Endodermal cell (in vitro differentiated cells): ENCODE data around the gene GPC3. TPM values are rescaled to one million over a fixed set of nuclear protein-coding genes. Genes with fewer than 3 reads are reported as not detected.
A peak's percentile ranks its signal among the peaks of the same experiment; 100 is the strongest.

Experiments
- DNase-seq: peaks from one replicate; pipeline ENCODE4 v3.0.0-alpha.2; 2017
- H3K27ac ChIP-seq: 2 replicates; pipeline ENCODE4 v1.5.1; 2013; ENCODE audit warnings: mild to moderate bottlenecking, low read depth, low read length, moderate library complexity
- H3K27me3 ChIP-seq: 2 replicates; pipeline ENCODE4 v1.6.1; 2013; ENCODE audit warnings: mild to moderate bottlenecking, low read length, moderate library complexity; ENCODE audit not compliant: insufficient read depth, control insufficient read depth, poor library complexity, severe bottlenecking
- H3K36me3 ChIP-seq: 2 replicates; pipeline ENCODE4 v1.7.0; 2013; ENCODE audit warnings: mild to moderate bottlenecking, low read length, moderate library complexity; ENCODE audit not compliant: control insufficient read depth, insufficient read depth
- H3K4me1 ChIP-seq: one replicate; pipeline ENCODE4 v1.7.0; 2013; ENCODE audit warnings: low read length; ENCODE audit not compliant: control insufficient read depth, insufficient read depth
- H3K4me3 ChIP-seq: 2 replicates; pipeline ENCODE4 v1.5.1; 2013; ENCODE audit warnings: mild to moderate bottlenecking, low read length, moderate library complexity
- H3K9ac ChIP-seq: 2 replicates; pipeline ENCODE4 v1.6.1; 2013; ENCODE audit warnings: mild to moderate bottlenecking, low read length, moderate library complexity; ENCODE audit not compliant: poor library complexity, severe bottlenecking; ENCODE audit errors: extremely low read depth
- H3K9me3 ChIP-seq: 2 replicates; pipeline ENCODE4 v1.6.1; 2013; ENCODE audit warnings: mild to moderate bottlenecking, low read length, moderate library complexity; ENCODE audit not compliant: control insufficient read depth
- H3K27ac Mint-ChIP-seq: 2 replicates; pipeline ENCODE4 v1.8.0; 2020; ENCODE audit warnings: mixed read lengths
- H3K27me3 Mint-ChIP-seq: 2 replicates; pipeline ENCODE4 v1.8.0; 2021; ENCODE audit warnings: mild to moderate bottlenecking, mixed read lengths; ENCODE audit not compliant: insufficient read depth
- H3K36me3 Mint-ChIP-seq: 2 replicates; pipeline ENCODE4 v1.8.0; 2020; ENCODE audit warnings: low read depth, mixed read lengths
- H3K4me1 Mint-ChIP-seq: 2 replicates; pipeline ENCODE4 v1.8.0; 2020; ENCODE audit warnings: mixed read lengths
- H3K4me3 Mint-ChIP-seq: 2 replicates; pipeline ENCODE4 v1.8.0; 2020; ENCODE audit warnings: mild to moderate bottlenecking, moderate library complexity, mixed read lengths
- H3K9me3 Mint-ChIP-seq: 2 replicates; pipeline ENCODE4 v1.8.0; 2020; ENCODE audit warnings: mild to moderate bottlenecking, mixed read lengths
- WGBS, 2 experiments: methylation state at CpG; one replicate each; pipeline versions ENCODE4 v1.1.5 to v1.1.7; 2013; ENCODE audit warnings: missing lambda C conversion rate in 2 of 2, mixed read lengths in 1 of 2; ENCODE audit not compliant: insufficient coverage in 1 of 2, insufficient read length in 1 of 2; 5-methylcytosine and 5-hydroxymethylcytosine counted together
- total RNA-seq, 2 donors: library from RNA; stranded (reverse); fragmentation: NEBNext Ultra II Directional in 1 of 2; extraction: Animal tissue kit (Norgen Biotek cat#: 25700) in 1 of 2; gene quantifications; 2 replicates in 1 of 2; 3 replicates in 1 of 2; pipeline ENCODE4 v1.2.1, GENCODE V29; 2021
- TF ChIP-seq, protein P1 (sequence below): fragments of 200-600 bp; sonication (generic); conservative IDR thresholded peaks from 2 replicates; pipeline ENCODE4 v1.5.0; 2021; ENCODE audit warnings: antibody characterized with exemption, mild to moderate bottlenecking

Gene GPC3
- total RNA-seq, 2 donors from 2014 or later = 39.5 to 125 TPM

- no peaks in the 10 kb centered on the region for H3K4me1 ChIP-seq
- H3K36me3 Mint-ChIP-seq = peaks cover 10% of the 10 kb centered on the region
- peaks cover 2% of the 10 kb centered on the region for H3K9me3 Mint-ChIP-seq
- H3K9ac ChIP-seq = no peak overlapping the region
- H3K4me1 Mint-ChIP-seq = peaks cover 16% of the 10 kb centered on the region
- H3K27ac ChIP-seq = no peak overlapping the region
- no CpG with 5 or more reads among the region's 2 CpGs for WGBS, 2 experiments
- H3K4me3 Mint-ChIP-seq = no peak overlapping the region
- H3K27me3 Mint-ChIP-seq = no peaks in the 10 kb centered on the region
- no peaks in the 10 kb centered on the region for H3K9me3 ChIP-seq
- H3K27me3 ChIP-seq = no peaks in the 10 kb centered on the region
- no peak overlapping the region for H3K27ac Mint-ChIP-seq
- TF ChIP-seq, protein P1, sequence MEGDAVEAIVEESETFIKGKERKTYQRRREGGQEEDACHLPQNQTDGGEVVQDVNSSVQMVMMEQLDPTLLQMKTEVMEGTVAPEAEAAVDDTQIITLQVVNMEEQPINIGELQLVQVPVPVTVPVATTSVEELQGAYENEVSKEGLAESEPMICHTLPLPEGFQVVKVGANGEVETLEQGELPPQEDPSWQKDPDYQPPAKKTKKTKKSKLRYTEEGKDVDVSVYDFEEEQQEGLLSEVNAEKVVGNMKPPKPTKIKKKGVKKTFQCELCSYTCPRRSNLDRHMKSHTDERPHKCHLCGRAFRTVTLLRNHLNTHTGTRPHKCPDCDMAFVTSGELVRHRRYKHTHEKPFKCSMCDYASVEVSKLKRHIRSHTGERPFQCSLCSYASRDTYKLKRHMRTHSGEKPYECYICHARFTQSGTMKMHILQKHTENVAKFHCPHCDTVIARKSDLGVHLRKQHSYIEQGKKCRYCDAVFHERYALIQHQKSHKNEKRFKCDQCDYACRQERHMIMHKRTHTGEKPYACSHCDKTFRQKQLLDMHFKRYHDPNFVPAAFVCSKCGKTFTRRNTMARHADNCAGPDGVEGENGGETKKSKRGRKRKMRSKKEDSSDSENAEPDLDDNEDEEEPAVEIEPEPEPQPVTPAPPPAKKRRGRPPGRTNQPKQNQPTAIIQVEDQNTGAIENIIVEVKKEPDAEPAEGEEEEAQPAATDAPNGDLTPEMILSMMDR = no peak
- DNase-seq = no peak
- no peak overlapping the region for H3K4me3 ChIP-seq
- no peaks in the 10 kb centered on the region for H3K36me3 ChIP-seq
These were observed 145.0 kb downstream of the GPC3 start for GRCh38 chrX:133840415-133840814.

DNA sequence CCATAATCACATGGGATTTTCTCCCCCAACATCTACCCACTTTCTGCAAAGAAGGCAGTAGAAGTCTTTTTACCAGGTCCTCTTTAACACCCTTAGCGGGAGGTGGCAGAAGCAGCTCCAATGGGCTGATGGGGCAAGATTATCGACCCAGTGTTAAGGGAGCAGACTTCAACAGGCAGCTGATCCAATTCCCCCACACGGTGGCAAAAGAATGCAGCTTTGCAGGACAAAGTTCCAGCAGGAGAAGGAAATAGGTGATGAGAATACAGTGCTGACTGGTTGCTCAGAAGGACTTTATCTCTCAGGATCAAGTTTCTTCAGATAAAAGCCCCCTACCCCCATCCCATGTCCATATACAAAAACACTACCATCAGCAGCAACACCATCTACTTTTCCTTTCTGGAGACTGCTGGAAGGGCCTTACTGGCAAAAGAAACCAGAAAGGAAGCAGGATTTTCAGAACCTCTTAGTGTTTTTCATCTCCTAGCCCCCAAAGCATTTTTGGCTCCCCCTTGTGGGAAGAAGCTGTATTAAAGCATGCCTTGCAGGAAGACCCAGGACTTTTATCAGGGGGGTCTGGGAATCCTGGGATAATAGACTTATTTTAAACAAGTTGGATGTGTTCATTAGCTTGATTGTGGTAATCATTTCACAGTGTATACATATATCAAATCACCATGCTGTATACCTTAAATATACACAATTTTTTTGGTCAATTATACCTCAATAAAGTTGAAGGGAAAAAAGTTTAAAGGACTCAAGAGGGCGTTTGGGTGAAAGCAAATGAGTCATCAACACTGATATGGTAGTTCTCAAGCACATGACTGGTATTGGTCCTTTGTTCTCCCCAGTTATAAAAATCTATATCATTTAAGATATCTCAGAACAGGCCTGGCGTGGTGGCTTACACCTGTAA is 146.4 kb downstream of the GPC3 start:
- Mint-ChIP-seq H3K4me3 (no peak overlapping the region), H3K27ac (peak overlapping the region; percentile 94), H3K27me3 (no peaks in the 10 kb centered on the region), H3K36me3 (peaks cover 10% of the 10 kb centered on the region), H3K9me3 (peaks cover 2% of the 10 kb centered on the region), H3K4me1 (peaks cover 10% of the 10 kb centered on the region)
- Histone ChIP-seq H3K4me3 (no peak overlapping the region), H3K36me3 (no peaks in the 10 kb centered on the region), H3K27ac (no peak overlapping the region), H3K9ac (no peak overlapping the region), H3K4me1 (no peaks in the 10 kb centered on the region), H3K9me3 (no peaks in the 10 kb centered on the region), H3K27me3 (no peaks in the 10 kb centered on the region)
- peak; percentile 82 for DNase-seq
- whole genome bisulfite sequencing, 2 experiments = 70 to 100% methylated on average over 1 to 5 of the region's 5 CpGs
- TF ChIP-seq, protein P1 = peak; percentile 91

DNA sequence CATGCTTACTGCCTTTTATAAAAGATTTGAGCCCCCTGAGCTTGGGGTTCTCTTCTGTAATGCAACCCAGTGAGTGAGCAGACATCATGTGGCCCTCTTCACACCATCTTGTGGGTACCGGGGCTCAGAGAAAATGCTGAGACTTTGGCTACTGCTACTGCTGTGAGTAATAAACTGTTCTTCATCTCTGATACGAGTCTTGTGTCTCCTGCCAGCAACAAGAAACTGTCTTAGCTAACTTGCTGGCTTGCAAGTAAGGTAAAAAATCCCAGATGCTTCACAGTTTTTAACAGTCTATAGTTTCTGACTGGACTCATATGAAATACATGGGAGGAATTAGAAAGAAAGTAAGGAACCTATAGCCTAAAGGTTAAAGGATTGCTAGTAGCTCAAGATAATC is 148.3 kb downstream of the GPC3 start:
- Histone ChIP-seq H3K4me3 (no peak overlapping the region), H3K27me3 (no peaks in the 10 kb centered on the region), H3K36me3 (no peaks in the 10 kb centered on the region), H3K9ac (no peak overlapping the region), H3K9me3 (no peaks in the 10 kb centered on the region), H3K4me1 (no peaks in the 10 kb centered on the region), H3K27ac (no peak overlapping the region)
- DNase-seq = no peak
- H3K4me3 Mint-ChIP-seq = no peak overlapping the region
- H3K27me3 Mint-ChIP-seq = no peaks in the 10 kb centered on the region
- H3K9me3 Mint-ChIP-seq = no peaks in the 10 kb centered on the region
- TF ChIP-seq, protein P1 = no peak
- 98% methylated on average over 2 of the region's 2 CpGs; no CpG with 5 or more reads in 1 of the 2 experiments for WGBS, 2 experiments
- no peak overlapping the region for H3K27ac Mint-ChIP-seq
- peaks cover 10% of the 10 kb centered on the region for H3K4me1 Mint-ChIP-seq
- peaks cover 6% of the 10 kb centered on the region for H3K36me3 Mint-ChIP-seq
